Endodermal cell (in vitro differentiated cells): ENCODE results near the gene SDS. TPM values are rescaled to one million over a fixed set of nuclear protein-coding genes. Genes with fewer than 3 reads are reported as not detected.

Source experiments
- DNase-seq: peaks from one replicate; pipeline ENCODE4 v3.0.0-alpha.2; 2017
- H3K27ac ChIP-seq: 2 replicates; pipeline ENCODE4 v1.5.1; 2013; ENCODE audit warnings: mild to moderate bottlenecking, low read depth, low read length, moderate library complexity
- H3K27me3 ChIP-seq: 2 replicates; pipeline ENCODE4 v1.6.1; 2013; ENCODE audit warnings: mild to moderate bottlenecking, low read length, moderate library complexity; ENCODE audit not compliant: insufficient read depth, control insufficient read depth, poor library complexity, severe bottlenecking
- H3K36me3 ChIP-seq: 2 replicates; pipeline ENCODE4 v1.7.0; 2013; ENCODE audit warnings: mild to moderate bottlenecking, low read length, moderate library complexity; ENCODE audit not compliant: control insufficient read depth, insufficient read depth
- H3K4me1 ChIP-seq: one replicate; pipeline ENCODE4 v1.7.0; 2013; ENCODE audit warnings: low read length; ENCODE audit not compliant: control insufficient read depth, insufficient read depth
- H3K4me3 ChIP-seq: 2 replicates; pipeline ENCODE4 v1.5.1; 2013; ENCODE audit warnings: mild to moderate bottlenecking, low read length, moderate library complexity
- H3K9ac ChIP-seq: 2 replicates; pipeline ENCODE4 v1.6.1; 2013; ENCODE audit warnings: mild to moderate bottlenecking, low read length, moderate library complexity; ENCODE audit not compliant: poor library complexity, severe bottlenecking; ENCODE audit errors: extremely low read depth
- H3K9me3 ChIP-seq: 2 replicates; pipeline ENCODE4 v1.6.1; 2013; ENCODE audit warnings: mild to moderate bottlenecking, low read length, moderate library complexity; ENCODE audit not compliant: control insufficient read depth
- H3K27ac Mint-ChIP-seq: 2 replicates; pipeline ENCODE4 v1.8.0; 2020; ENCODE audit warnings: mixed read lengths
- H3K27me3 Mint-ChIP-seq: 2 replicates; pipeline ENCODE4 v1.8.0; 2021; ENCODE audit warnings: mild to moderate bottlenecking, mixed read lengths; ENCODE audit not compliant: insufficient read depth
- H3K36me3 Mint-ChIP-seq: 2 replicates; pipeline ENCODE4 v1.8.0; 2020; ENCODE audit warnings: low read depth, mixed read lengths
- H3K4me1 Mint-ChIP-seq: 2 replicates; pipeline ENCODE4 v1.8.0; 2020; ENCODE audit warnings: mixed read lengths
- H3K4me3 Mint-ChIP-seq: 2 replicates; pipeline ENCODE4 v1.8.0; 2020; ENCODE audit warnings: mild to moderate bottlenecking, moderate library complexity, mixed read lengths
- H3K9me3 Mint-ChIP-seq: 2 replicates; pipeline ENCODE4 v1.8.0; 2020; ENCODE audit warnings: mild to moderate bottlenecking, mixed read lengths
- CTCF ChIP-seq: fragments of 200-600 bp; sonication (generic); conservative IDR thresholded peaks from 2 replicates; pipeline ENCODE4 v1.5.0; 2021; ENCODE audit warnings: antibody characterized with exemption, mild to moderate bottlenecking
- WGBS, 2 experiments: methylation state at CpG; one replicate each; pipeline versions ENCODE4 v1.1.5 to v1.1.7; 2013; ENCODE audit warnings: missing lambda C conversion rate in 2 of 2, mixed read lengths in 1 of 2; ENCODE audit not compliant: insufficient coverage in 1 of 2, insufficient read length in 1 of 2; 5-methylcytosine and 5-hydroxymethylcytosine counted together
- total RNA-seq, 2 donors: library from RNA; stranded (reverse); fragmentation: NEBNext Ultra II Directional in 1 of 2; extraction: Animal tissue kit (Norgen Biotek cat#: 25700) in 1 of 2; gene quantifications; 2 replicates in 1 of 2; 3 replicates in 1 of 2; pipeline ENCODE4 v1.2.1, GENCODE V29; 2021

The SDS gene
- total RNA-seq, 2 donors from 2014 or later = not detected

DNA sequence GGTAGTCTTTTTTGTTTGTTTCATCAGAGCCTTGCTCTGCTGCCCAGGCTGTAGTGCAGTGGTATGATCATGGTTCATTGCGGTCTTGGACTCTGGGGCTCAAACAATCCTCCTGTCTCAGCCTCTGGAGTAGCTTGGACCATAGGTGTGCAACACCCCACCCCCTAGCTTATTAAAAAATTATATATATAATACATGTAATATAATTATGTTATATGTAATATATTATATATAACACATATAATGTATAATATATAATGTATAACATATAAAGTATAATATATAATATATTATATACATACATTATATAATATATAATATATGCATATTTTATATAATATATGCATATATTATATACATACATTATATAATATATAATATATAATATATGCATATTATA lies 46.2 kb upstream of the SDS start:
- no peaks in the 10 kb centered on the region for H3K4me1 ChIP-seq
- WGBS, 2 experiments = 100% methylated on average over 1 of the region's 1 CpG; no CpG with 5 or more reads in 1 of the 2 experiments
- H3K9me3 Mint-ChIP-seq = peaks cover 7% of the 10 kb centered on the region
- H3K27ac Mint-ChIP-seq = no peak overlapping the region
- no peak for TF ChIP-seq CTCF
- peaks cover 5% of the 10 kb centered on the region for H3K4me1 Mint-ChIP-seq
- H3K27ac ChIP-seq = no peak overlapping the region
- H3K9ac ChIP-seq = no peak overlapping the region
- no peak for DNase-seq
- H3K36me3 Mint-ChIP-seq = no peaks in the 10 kb centered on the region
- H3K36me3 ChIP-seq = no peaks in the 10 kb centered on the region
- no peak overlapping the region for H3K4me3 ChIP-seq
- peaks cover 18% of the 10 kb centered on the region for H3K27me3 ChIP-seq
- H3K4me3 Mint-ChIP-seq = no peak overlapping the region
- no peaks in the 10 kb centered on the region for H3K9me3 ChIP-seq
- H3K27me3 Mint-ChIP-seq = peaks cover 46% of the 10 kb centered on the region

- whole genome bisulfite sequencing, 2 experiments = 83 to 91% methylated on average over 1 to 2 of the region's 2 CpGs
- DNase-seq = no peak
- H3K9ac ChIP-seq = no peak overlapping the region
- peaks cover 20% of the 10 kb centered on the region for H3K27me3 ChIP-seq
- peaks cover 51% of the 10 kb centered on the region for H3K27me3 Mint-ChIP-seq
- H3K4me3 ChIP-seq = no peak overlapping the region
- TF ChIP-seq CTCF = no peak
- H3K36me3 ChIP-seq = no peaks in the 10 kb centered on the region
- no peak overlapping the region for H3K27ac ChIP-seq
- peaks cover 7% of the 10 kb centered on the region for H3K9me3 Mint-ChIP-seq
- no peaks in the 10 kb centered on the region for H3K9me3 ChIP-seq
- H3K4me1 Mint-ChIP-seq = peaks cover 5% of the 10 kb centered on the region
- no peaks in the 10 kb centered on the region for H3K36me3 Mint-ChIP-seq
- H3K27ac Mint-ChIP-seq = no peak overlapping the region
- H3K4me3 Mint-ChIP-seq = no peak overlapping the region
- no peaks in the 10 kb centered on the region for H3K4me1 ChIP-seq
Measured at GRCh38 chr12:113449299-113449698, 45.6 kb upstream of the SDS start.

DNA sequence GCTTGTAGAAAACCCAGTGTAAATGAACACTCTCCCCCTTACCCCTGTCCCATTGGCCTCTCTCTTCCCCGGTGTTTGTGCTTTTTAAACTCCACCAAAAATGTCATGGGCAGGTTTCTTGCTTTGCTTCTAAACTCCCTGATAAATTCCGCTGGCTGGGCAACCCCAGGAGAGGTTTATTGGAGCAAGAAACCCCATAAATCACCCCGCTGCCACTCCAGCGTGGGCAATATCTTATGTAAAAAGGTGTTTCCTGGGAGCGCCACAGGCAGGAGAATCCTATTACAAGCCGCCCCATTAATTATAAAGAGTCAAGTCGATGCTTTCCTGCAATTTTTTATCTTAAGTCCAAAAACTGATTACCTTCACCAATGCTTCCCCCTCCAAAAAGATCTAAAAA lies 45.2 kb upstream of the SDS start:
- TF ChIP-seq CTCF = no peak
- Mint-ChIP-seq H3K4me3 (no peak overlapping the region), H3K9me3 (peaks cover 7% of the 10 kb centered on the region), H3K27ac (no peak overlapping the region), H3K27me3 (peaks cover 56% of the 10 kb centered on the region), H3K36me3 (no peaks in the 10 kb centered on the region), H3K4me1 (peaks cover 5% of the 10 kb centered on the region)
- Histone ChIP-seq H3K9me3 (no peaks in the 10 kb centered on the region), H3K27ac (no peak overlapping the region), H3K9ac (no peak overlapping the region), H3K36me3 (no peaks in the 10 kb centered on the region), H3K27me3 (peaks cover 24% of the 10 kb centered on the region), H3K4me3 (no peak overlapping the region), H3K4me1 (no peaks in the 10 kb centered on the region)
- no peak for DNase-seq
- WGBS, 2 experiments = 88 to 95% methylated on average over 4 to 7 of the region's 7 CpGs
